GM19035 (cell line): ENCODE measurements around the gene NPLOC4.

Experiments used
- ATAC-seq: cut with Tn5 transposase; IDR thresholded peaks from one replicate; pipeline ENCODE4 v1.9.1; 2021; ENCODE audit not compliant: unreplicated experiment

The NPLOC4 gene

GRCh38 chr17:81509207-81509971 lies 127.5 kb downstream of the NPLOC4 start:
- no peak for ATAC-seq

- ATAC-seq: no peak
These were observed 128.2 kb downstream of the NPLOC4 start for GRCh38 chr17:81508639-81509206.
